K562 (cell line): ENCODE results near the gene MEA1. TPM values are rescaled to one million over a fixed set of nuclear protein-coding genes. Genes with fewer than 3 reads are reported as not detected.
A peak's percentile ranks its signal among the peaks of the same experiment; 100 is the strongest.

ENCODE experiments used
- BRCA1 ChIP-seq, 2 experiments: fragments of 450-650 bp in 1 of 2; sonication (generic) in 1 of 2; formaldehyde crosslinking in 1 of 2; IDR thresholded peaks; 2 replicates each; pipeline versions ENCODE4 v1.5.0 to v1.6.1; 2017 to 2020; ENCODE audit warnings: mild to moderate bottlenecking in 1 of 2, missing genetic modification reagents in 1 of 2
- DEAF1 ChIP-seq: fragments of 450-650 bp; formaldehyde crosslinking; IDR thresholded peaks from 2 replicates; pipeline ENCODE4 v1.4.0; 2020; ENCODE audit warnings: mild to moderate bottlenecking, moderate library complexity
- DLX4 ChIP-seq: fragments of 250-450 bp; sonication (Bioruptor Pico); IDR thresholded peaks from 2 replicates; pipeline ENCODE4 v1.6.1; 2021; ENCODE audit warnings: mild to moderate bottlenecking
- E2F3 ChIP-seq: fragments of 250-450 bp; sonication (Bioruptor Pico); IDR thresholded peaks from 2 replicates; pipeline ENCODE4 v1.4.0; 2020; ENCODE audit warnings: mild to moderate bottlenecking
- GABPB1 ChIP-seq: sonication (generic); formaldehyde crosslinking; IDR thresholded peaks from 2 replicates; pipeline ENCODE4 v1.8.0; 2022; ENCODE audit warnings: mild to moderate bottlenecking, missing genetic modification reagents
- GATA2 ChIP-seq: sonication (generic); formaldehyde crosslinking; IDR thresholded peaks from 2 replicates; pipeline ENCODE4 v1.4.0; 2020; ENCODE audit warnings: mild to moderate bottlenecking, missing genetic modification reagents
- GATAD2B ChIP-seq: fragments of 450-650 bp; IDR thresholded peaks from 2 replicates; pipeline ENCODE4 v1.6.1; 2017; ENCODE audit warnings: mild to moderate bottlenecking, borderline replicate concordance
- GTF3C2 ChIP-seq: IDR thresholded peaks from 3 replicates; pipeline ENCODE4 v1.6.1; 2011; ENCODE audit warnings: borderline replicate concordance, mild to moderate bottlenecking, moderate library complexity; ENCODE audit not compliant: insufficient read length; ENCODE audit errors: extremely low read depth
- HOXB6 ChIP-seq: fragments of 250-450 bp; sonication (Bioruptor Pico); IDR thresholded peaks from 2 replicates; pipeline ENCODE4 v1.5.1; 2022; ENCODE audit warnings: mild to moderate bottlenecking, borderline replicate concordance
- NR2F6 ChIP-seq: fragments of 450-650 bp; formaldehyde crosslinking; IDR thresholded peaks from 2 replicates; pipeline ENCODE4 v1.4.0; 2020; ENCODE audit warnings: mild to moderate bottlenecking
- PHTF2 ChIP-seq: fragments of 250-450 bp; sonication (Bioruptor Pico); IDR thresholded peaks from 2 replicates; pipeline ENCODE4 v1.5.0; 2021; ENCODE audit warnings: mild to moderate bottlenecking
- PML ChIP-seq: IDR thresholded peaks from 2 replicates; pipeline ENCODE4 v1.6.1; 2012; ENCODE audit warnings: low read length, inconsistent platforms
- RAD51 ChIP-seq: fragments of 450-650 bp; IDR thresholded peaks from 2 replicates; pipeline ENCODE4 v1.7.1; 2016; ENCODE audit warnings: low read depth, mild to moderate bottlenecking, borderline replicate concordance
- SIN3B ChIP-seq: fragments of 450-650 bp; IDR thresholded peaks from 2 replicates; pipeline ENCODE4 v1.6.1; 2017; ENCODE audit warnings: low read depth, mild to moderate bottlenecking, moderate library complexity
- SLC30A9 ChIP-seq: fragments of 250-450 bp; sonication (Bioruptor Pico); IDR thresholded peaks from 2 replicates; pipeline ENCODE4 v1.8.0; 2022; ENCODE audit warnings: mild to moderate bottlenecking, moderate library complexity
- SMARCA4 ChIP-seq: fragments of 450-650 bp; IDR thresholded peaks from 2 replicates; pipeline ENCODE4 v1.6.1; 2016
- SMARCA5 ChIP-seq: fragments of 450-650 bp; IDR thresholded peaks from 2 replicates; pipeline ENCODE4 v1.6.1; 2016
- SRSF7 ChIP-seq: fragments of 200-400 bp; formaldehyde crosslinking; optimal IDR thresholded peaks from 2 replicates; pipeline ENCODE3; 2017; ENCODE audit warnings: mild to moderate bottlenecking, low read depth, low read length
- THAP12 ChIP-seq: fragments of 250-450 bp; sonication (Bioruptor Pico); IDR thresholded peaks from 2 replicates; pipeline ENCODE4 v1.9.0; 2021; ENCODE audit warnings: mild to moderate bottlenecking, inconsistent platforms
- ZBTB8A ChIP-seq: fragments of 450-650 bp; IDR thresholded peaks from 2 replicates; pipeline ENCODE4 v1.6.1; 2018; ENCODE audit warnings: mild to moderate bottlenecking, moderate library complexity; ENCODE audit not compliant: partially characterized antibody
- ZNF174 ChIP-seq: fragments of 250-450 bp; sonication (Bioruptor Pico); IDR thresholded peaks from 2 replicates; pipeline ENCODE4 v1.4.0; 2020; ENCODE audit warnings: mild to moderate bottlenecking
- ZNF282 ChIP-seq: sonication (generic); formaldehyde crosslinking; IDR thresholded peaks from 2 replicates; pipeline ENCODE4 v1.8.1; 2023; ENCODE audit warnings: missing genetic modification reagents
- ZNF347 ChIP-seq: fragments of 450-650 bp; formaldehyde crosslinking; IDR thresholded peaks from 2 replicates; pipeline ENCODE4 v1.4.0; 2020; ENCODE audit warnings: low read depth, mild to moderate bottlenecking, moderate library complexity
- polyA plus RNA-seq, 8 experiments: library from polyadenylated mRNA; depleted of rRNA in 4 of 8; stranded (reverse) in 5 of 8; unstranded in 3 of 8; fragments of >200 nt; fragmentation: Nextera tagmentation in 2 of 8; fragmentation: Illumina TruSeq in 1 of 8; extraction: Ambion mirVana in 2 of 8; extraction: Trizol in 1 of 8; gene quantifications; 2 replicates each; pipeline versions ENCODE4 v1.2.1 to v1.2.3, GENCODE V29; 2011 to 2014; ENCODE audit warnings: inconsistent platforms in 1 of 8, missing spikeins in 1 of 8
- total RNA-seq, 7 experiments: library from RNA; depleted of rRNA in 6 of 7; stranded (reverse); fragments of >200 nt in 6 of 7; fragmentation: Illumina TruSeq in 2 of 7; extraction: Trizol in 2 of 7; gene quantifications; 2 replicates each; pipeline versions ENCODE4 v1.2.1 to v1.2.3, GENCODE V29; 2011 to 2021; ENCODE audit warnings: low replicate concordance in 1 of 7

MEA1 gene
- total and polyA plus RNA-seq, 9 of the 15 experiments (the other 6 are each of a cell fraction or from before 2014, with no cell fraction given), result 86.8 to 210 (median 152) TPM

- TF ChIP-seq DEAF1 (CRISPR knock-in tag), result no peak
- TF ChIP-seq ZNF174, result no peak
- no peak for TF ChIP-seq GATA2
- no peak for TF ChIP-seq GATAD2B
- 0 out of 2 replicates have a peak, but pooled peaks have one; percentile 15 for TF ChIP-seq NR2F6 (CRISPR knock-in tag)
- peak; percentile 59; the same call in 1 of the 2 replicates for TF ChIP-seq SMARCA4
- TF ChIP-seq ZBTB8A, result no peak
- no peak for TF ChIP-seq DLX4 (CRISPR knock-in tag)
- TF ChIP-seq SMARCA5, result no peak
- TF ChIP-seq ZNF282 (CRISPR knock-in tag), result no peak
- peak; percentile 70; the same call in 1 of the 2 replicates for TF ChIP-seq SIN3B
- no peak for TF ChIP-seq SLC30A9
- no peak for TF ChIP-seq SRSF7
- peak; percentile 84 for TF ChIP-seq GABPB1 (CRISPR knock-in tag)
- no peak for TF ChIP-seq E2F3 (CRISPR knock-in tag)
- no peak for TF ChIP-seq PHTF2
- TF ChIP-seq ZNF347 (CRISPR knock-in tag), result no peak
- peak; percentile 12; the same call in 1 of the 2 replicates for TF ChIP-seq RAD51
- no peak for TF ChIP-seq BRCA1 (IDR thresholded peaks at IDR 0.05)
- TF ChIP-seq BRCA1 (CRISPR knock-in tag; IDR thresholded peaks at IDR 0.05), result no peak
- TF ChIP-seq PML, result peak; percentile 69; the same call in 1 of the 2 replicates
- TF ChIP-seq GTF3C2, result no peak
- TF ChIP-seq THAP12 (CRISPR knock-in tag), result peak; percentile 75
- no peak for TF ChIP-seq HOXB6 (CRISPR knock-in tag)
Observed at GRCh38 chr6:42978839-42979522, 34.8 kb downstream of the MEA1 start, which contains the start of gene PEX6 (continued).
